SU-DHL-6 (cell line): ENCODE results near the gene SSR3.

Source experiments
- H2AFZ ChIP-seq: fragments of 200-600 bp; sonication (generic); 2 replicates; pipeline ENCODE4 v1.6.1; 2014; ENCODE audit warnings: low read depth, mild to moderate bottlenecking, moderate library complexity, mixed read lengths, antibody characterized with exemption, low read length; ENCODE audit not compliant: severe bottlenecking
- H3F3A ChIP-seq: fragments of 200-600 bp; shearing (Covaris generic); 2 replicates; pipeline ENCODE4 v1.6.0; 2016; ENCODE audit warnings: antibody characterized with exemption, mild to moderate bottlenecking; ENCODE audit not compliant: insufficient read depth
- H3K27ac ChIP-seq: fragments of 200-600 bp; sonication (generic); 2 replicates; pipeline ENCODE4 v1.5.1; 2016; ENCODE audit warnings: low read depth, mild to moderate bottlenecking, low read length, moderate library complexity, mixed read lengths
- H3K27me3 ChIP-seq: fragments of 200-600 bp; sonication (generic), shearing (Covaris generic); 2 replicates; pipeline ENCODE4 v1.6.0; 2014; ENCODE audit warnings: mild to moderate bottlenecking, low read length
- H3K36me3 ChIP-seq: fragments of 200-600 bp; sonication (generic); 2 replicates; pipeline ENCODE4 v1.6.1; 2014; ENCODE audit warnings: mild to moderate bottlenecking, low read length, mixed read lengths
- H3K4me2 ChIP-seq: fragments of 300-600, 200-600 bp; shearing (Covaris generic), sonication (generic); 2 replicates; pipeline ENCODE4 v1.6.0; 2014; ENCODE audit warnings: low read length, low read depth, mild to moderate bottlenecking; ENCODE audit not compliant: poor library complexity, severe bottlenecking
- H3K4me3 ChIP-seq: fragments of 200-600 bp; sonication (generic); 2 replicates; pipeline ENCODE4 v1.5.1; 2014; ENCODE audit warnings: antibody characterized with exemption, low read length, mild to moderate bottlenecking, mixed read lengths; ENCODE audit not compliant: insufficient read depth, poor library complexity, severe bottlenecking
- H3K79me2 ChIP-seq: fragments of 200-600 bp; sonication (generic); 2 replicates; pipeline ENCODE4 v1.6.1; 2014; ENCODE audit warnings: mild to moderate bottlenecking, low read length, moderate library complexity; ENCODE audit not compliant: insufficient read depth
- H3K9ac ChIP-seq: fragments of 200-600 bp; sonication (generic); 2 replicates; pipeline ENCODE4 v1.7.0; 2014; ENCODE audit warnings: mild to moderate bottlenecking, low read length
- H3K9me2 ChIP-seq: fragments of 200-600 bp; sonication (generic); replicated peaks from 2 replicates; pipeline ENCODE4 v1.6.1; 2014; ENCODE audit warnings: low read length; ENCODE audit not compliant: insufficient read depth
- H3K9me3 ChIP-seq: fragments of 200-600 bp; sonication (generic); 2 replicates; pipeline ENCODE4 v1.6.1; 2014; ENCODE audit warnings: low read length, mixed read lengths; ENCODE audit not compliant: insufficient read depth
- H4K20me1 ChIP-seq: fragments of 200-600 bp; sonication (generic); 2 replicates; pipeline ENCODE4 v1.6.1; 2014; ENCODE audit warnings: low read depth, mild to moderate bottlenecking, antibody characterized with exemption, low read length, moderate library complexity, mixed read lengths
- EZH2phosphoT487 ChIP-seq: fragments of 200-600 bp; sonication (generic), shearing (Covaris generic); conservative IDR thresholded peaks from 2 replicates; pipeline ENCODE4 v1.6.1; 2018; ENCODE audit warnings: mild to moderate bottlenecking, antibody characterized with exemption, low read length, moderate library complexity, mixed read lengths
- TF ChIP-seq, protein P1 (sequence below): fragments of 200-600 bp; sonication (generic); IDR thresholded peaks from one replicate; pipeline ENCODE4 v1.5.1; 2017; ENCODE audit warnings: antibody characterized with exemption, mild to moderate bottlenecking, low read length, moderate library complexity; ENCODE audit not compliant: insufficient read depth, poor library complexity, severe bottlenecking

SSR3 gene

DNA sequence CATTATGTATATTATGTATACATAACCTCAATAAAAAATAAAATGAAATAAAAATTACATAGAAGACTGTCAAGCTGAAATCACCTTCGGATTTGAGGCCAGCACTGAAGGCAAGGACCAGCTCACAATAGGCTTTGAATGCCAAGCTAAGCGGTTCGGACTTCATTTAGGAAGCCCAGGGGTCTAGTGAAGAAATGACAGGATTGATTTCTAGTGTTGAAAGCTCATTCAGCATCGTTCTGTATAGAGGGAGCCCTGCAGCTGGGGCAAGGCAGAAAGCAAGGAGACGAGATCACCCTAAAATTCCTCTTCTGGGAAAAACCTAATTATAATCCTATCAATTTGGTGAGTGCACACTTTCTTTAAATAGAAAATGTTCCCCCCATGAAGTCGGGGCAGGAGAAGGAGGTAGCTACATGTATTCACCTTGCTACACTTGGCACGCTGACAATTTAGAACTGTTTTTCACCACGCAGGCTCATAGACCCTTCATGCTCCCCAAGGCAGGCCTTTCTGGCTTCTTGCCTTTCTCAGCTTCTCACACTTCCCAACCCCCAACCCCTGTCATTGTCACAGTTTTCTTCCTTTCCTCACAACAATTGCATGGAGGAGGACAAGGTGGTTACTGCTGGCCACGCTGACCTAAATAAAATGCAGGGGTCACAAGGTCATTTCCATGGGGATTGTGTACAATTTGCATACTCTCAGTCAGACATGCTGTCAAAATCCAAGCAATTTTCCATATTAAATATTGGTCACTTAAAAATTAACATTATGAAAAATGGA lies 44.4 kb upstream of the SSR3 start:
- Histone ChIP-seq H3K4me3 (no peak overlapping the region), H3K27ac (no peak overlapping the region), H3K27me3 (no peaks in the 10 kb centered on the region), H3F3A (no peaks in the 10 kb centered on the region), H3K9me3 (no peaks in the 10 kb centered on the region), H4K20me1 (no peaks in the 10 kb centered on the region), H3K79me2 (no peaks in the 10 kb centered on the region), H3K36me3 (no peaks in the 10 kb centered on the region), H2AFZ (no peak overlapping the region), H3K9me2 (no peaks in the 10 kb centered on the region), H3K9ac (no peak overlapping the region), H3K4me2 (no peak overlapping the region)
- no peak for TF ChIP-seq EZH2phosphoT487
- TF ChIP-seq, protein P1, sequence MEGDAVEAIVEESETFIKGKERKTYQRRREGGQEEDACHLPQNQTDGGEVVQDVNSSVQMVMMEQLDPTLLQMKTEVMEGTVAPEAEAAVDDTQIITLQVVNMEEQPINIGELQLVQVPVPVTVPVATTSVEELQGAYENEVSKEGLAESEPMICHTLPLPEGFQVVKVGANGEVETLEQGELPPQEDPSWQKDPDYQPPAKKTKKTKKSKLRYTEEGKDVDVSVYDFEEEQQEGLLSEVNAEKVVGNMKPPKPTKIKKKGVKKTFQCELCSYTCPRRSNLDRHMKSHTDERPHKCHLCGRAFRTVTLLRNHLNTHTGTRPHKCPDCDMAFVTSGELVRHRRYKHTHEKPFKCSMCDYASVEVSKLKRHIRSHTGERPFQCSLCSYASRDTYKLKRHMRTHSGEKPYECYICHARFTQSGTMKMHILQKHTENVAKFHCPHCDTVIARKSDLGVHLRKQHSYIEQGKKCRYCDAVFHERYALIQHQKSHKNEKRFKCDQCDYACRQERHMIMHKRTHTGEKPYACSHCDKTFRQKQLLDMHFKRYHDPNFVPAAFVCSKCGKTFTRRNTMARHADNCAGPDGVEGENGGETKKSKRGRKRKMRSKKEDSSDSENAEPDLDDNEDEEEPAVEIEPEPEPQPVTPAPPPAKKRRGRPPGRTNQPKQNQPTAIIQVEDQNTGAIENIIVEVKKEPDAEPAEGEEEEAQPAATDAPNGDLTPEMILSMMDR: no peak

DNA sequence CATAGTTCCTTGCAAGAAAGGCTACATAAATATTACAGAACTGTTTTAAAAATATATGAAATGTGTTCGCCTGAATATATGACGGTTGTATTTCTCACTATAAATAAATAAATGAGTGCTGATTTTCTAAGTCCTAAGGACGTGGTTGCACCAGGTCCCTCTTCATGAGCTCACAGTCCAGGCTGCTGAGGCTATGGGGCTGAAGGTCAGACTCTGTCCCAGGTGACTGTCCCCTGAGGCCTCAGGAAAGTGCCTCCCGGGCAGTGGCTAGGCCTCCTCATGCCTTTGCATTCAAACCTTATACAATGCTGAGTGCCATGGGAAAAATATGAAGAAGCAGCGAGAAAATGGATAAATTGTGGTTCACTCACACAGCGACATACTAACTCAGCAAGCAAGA lies 43.5 kb upstream of the SSR3 start:
- H3K9me2 ChIP-seq: no peaks in the 10 kb centered on the region
- no peaks in the 10 kb centered on the region for H3K36me3 ChIP-seq
- H3K9ac ChIP-seq: no peak overlapping the region
- TF ChIP-seq, protein P1: no peak
- no peak for TF ChIP-seq EZH2phosphoT487
- H3F3A ChIP-seq: no peaks in the 10 kb centered on the region
- no peaks in the 10 kb centered on the region for H3K9me3 ChIP-seq
- H3K4me2 ChIP-seq: no peak overlapping the region
- no peak overlapping the region for H2AFZ ChIP-seq
- no peaks in the 10 kb centered on the region for H4K20me1 ChIP-seq
- H3K79me2 ChIP-seq: no peaks in the 10 kb centered on the region
- no peak overlapping the region for H3K27ac ChIP-seq
- no peak overlapping the region for H3K4me3 ChIP-seq
- no peaks in the 10 kb centered on the region for H3K27me3 ChIP-seq

DNA sequence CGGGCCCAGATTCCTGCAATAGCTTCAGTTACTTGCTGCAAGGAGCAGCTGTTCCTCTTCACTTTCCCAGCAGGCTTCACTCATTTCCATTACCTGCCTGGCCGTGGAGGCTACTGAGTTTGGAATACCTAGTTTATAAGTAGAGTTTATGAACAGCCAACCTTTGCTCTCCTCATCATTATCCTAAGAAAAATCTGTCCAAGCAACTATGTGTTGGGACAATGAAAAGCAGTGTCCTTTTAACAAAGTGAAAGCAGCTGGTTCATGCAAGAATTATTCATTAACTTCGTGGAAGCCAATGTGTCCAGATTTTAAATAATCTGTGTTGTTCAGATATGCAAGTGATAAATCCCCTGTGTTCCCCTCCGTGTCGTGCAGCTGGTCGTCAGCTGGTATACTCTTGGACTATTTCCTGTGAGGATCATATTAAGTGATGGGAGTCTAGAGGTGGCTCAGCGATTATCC lies 39.3 kb upstream of the SSR3 start:
- H3K79me2 ChIP-seq: no peaks in the 10 kb centered on the region
- H3K27ac ChIP-seq: no peak overlapping the region
- no peaks in the 10 kb centered on the region for H3K9me2 ChIP-seq
- H4K20me1 ChIP-seq: no peaks in the 10 kb centered on the region
- H3K4me2 ChIP-seq: no peak overlapping the region
- no peaks in the 10 kb centered on the region for H3K9me3 ChIP-seq
- no peaks in the 10 kb centered on the region for H3F3A ChIP-seq
- H3K27me3 ChIP-seq: no peaks in the 10 kb centered on the region
- H2AFZ ChIP-seq: no peak overlapping the region
- H3K4me3 ChIP-seq: no peak overlapping the region
- no peak for TF ChIP-seq EZH2phosphoT487
- TF ChIP-seq, protein P1: no peak
- H3K9ac ChIP-seq: no peak overlapping the region
- H3K36me3 ChIP-seq: no peaks in the 10 kb centered on the region
